IMR-90 (cell line): ENCODE results near the gene CHN2. TPM values are rescaled to one million over a fixed set of nuclear protein-coding genes. Genes with fewer than 3 reads are reported as not detected.

Source experiments
- ATAC-seq: fragments of 200-7000 bp; cut with Tn5 transposase; 2 replicates; pipeline ENCODE4 v1.9.1; 2020; ENCODE audit warnings: low read depth, mild to moderate bottlenecking, moderate library complexity
- BruUV-seq: library from RNA; stranded (reverse); fragments of 400-500 nt; replicated peaks from 2 replicates; lab custom pipeline; 2021; lab: Mats Ljungman, UMichigan
- CTCF ChIA-PET: fragments of 300-600 bp; formaldehyde crosslinking; extraction: SDS; loops from one replicate; lab custom pipeline; 2021; ENCODE audit warnings: antibody characterized with exemption; lab: Yijun Ruan, JAX
- POLR2A ChIA-PET: fragments of 300-600 bp; sonication (Branson Sonifier 250); formaldehyde crosslinking; loops from one replicate; lab custom pipeline; 2022; ENCODE audit warnings: antibody characterized with exemption; ENCODE audit not compliant: unreplicated experiment; lab: Charles Lee
- DNase-seq: peaks from one replicate; pipeline ENCODE4 v3.0.0; 2013
- H2AFZ ChIP-seq: replicated peaks from 2 replicates; pipeline ENCODE3; 2013; ENCODE audit warnings: low read length, mild to moderate bottlenecking; ENCODE audit not compliant: poor library complexity
- H2AK5ac ChIP-seq: 2 replicates; pipeline ENCODE4 v1.6.1; 2013; ENCODE audit warnings: low read depth, low read length, inconsistent platforms
- H2AK9ac ChIP-seq: replicated peaks from 2 replicates; pipeline ENCODE3; 2013; ENCODE audit warnings: mild to moderate bottlenecking, low read depth, low read length, moderate library complexity; ENCODE audit not compliant: poor library complexity
- H2BK120ac ChIP-seq: 2 replicates; pipeline ENCODE4 v1.6.1; 2013; ENCODE audit warnings: low read depth, low read length, inconsistent platforms
- H2BK15ac ChIP-seq: 3 replicates; pipeline ENCODE4 v1.6.1; 2013; ENCODE audit warnings: low read depth, low read length, inconsistent platforms
- H2BK20ac ChIP-seq: 2 replicates; pipeline ENCODE4 v1.6.1; 2013; ENCODE audit warnings: low read depth, mild to moderate bottlenecking, inconsistent platforms, low read length, moderate library complexity
- H2BK5ac ChIP-seq: 2 replicates; pipeline ENCODE4 v1.6.1; 2013; ENCODE audit warnings: mild to moderate bottlenecking, low read depth, low read length, inconsistent platforms; ENCODE audit not compliant: poor library complexity, severe bottlenecking
- H3K14ac ChIP-seq: replicated peaks from 2 replicates; pipeline ENCODE4 v1.6.1; 2013; ENCODE audit warnings: low read depth, low read length, inconsistent platforms
- H3K18ac ChIP-seq: 2 replicates; pipeline ENCODE4 v1.6.1; 2013; ENCODE audit warnings: low read depth, low read length, control low read depth
- H3K23ac ChIP-seq: 2 replicates; pipeline ENCODE4 v1.6.1; 2013; ENCODE audit warnings: low read depth, low read length, inconsistent platforms
- H3K27ac ChIP-seq: 2 replicates; pipeline ENCODE4 v1.5.1; 2013; ENCODE audit warnings: mild to moderate bottlenecking, control low read depth, low read length; ENCODE audit not compliant: insufficient read depth
- H3K27me3 ChIP-seq: 2 replicates; pipeline ENCODE4 v1.6.1; 2013; ENCODE audit warnings: low read length; ENCODE audit not compliant: control insufficient read depth, insufficient read depth
- H3K36me3 ChIP-seq: 2 replicates; pipeline ENCODE4 v1.6.1; 2013; ENCODE audit warnings: low read length, mixed read lengths; ENCODE audit not compliant: control insufficient read depth, insufficient read depth
- H3K4ac ChIP-seq: 2 replicates; pipeline ENCODE4 v1.6.1; 2013; ENCODE audit warnings: low read depth, low read length, inconsistent platforms
- H3K4me1 ChIP-seq: 2 replicates; pipeline ENCODE4 v1.6.1; 2013; ENCODE audit warnings: low read length, mixed read lengths; ENCODE audit not compliant: control insufficient read depth, insufficient read depth
- H3K4me2 ChIP-seq: 2 replicates; pipeline ENCODE4 v1.6.1; 2013; ENCODE audit warnings: low read depth, mild to moderate bottlenecking, control low read depth, low read length, moderate library complexity
- H3K4me3 ChIP-seq: 2 replicates; pipeline ENCODE4 v1.5.1; 2013; ENCODE audit warnings: low read depth, mild to moderate bottlenecking, control low read depth, low read length, moderate library complexity; ENCODE audit not compliant: insufficient read depth
- H3K56ac ChIP-seq: 2 replicates; pipeline ENCODE4 v1.6.1; 2013; ENCODE audit warnings: low read length, inconsistent platforms; ENCODE audit not compliant: insufficient read depth; ENCODE audit errors: extremely low read depth
- H3K79me1 ChIP-seq, 2 experiments: 2 replicates each; pipeline ENCODE4 v1.6.1; 2013; ENCODE audit warnings: low read length in 2 of 2, inconsistent platforms in 1 of 2, low read depth in 1 of 2
- H3K9ac ChIP-seq: 2 replicates; pipeline ENCODE4 v1.6.1; 2013; ENCODE audit warnings: low read depth, low read length, control low read depth
- H3K9me1 ChIP-seq: 2 replicates; pipeline ENCODE4 v1.6.1; 2013; ENCODE audit warnings: low read length, inconsistent platforms; ENCODE audit not compliant: insufficient read depth
- H3K9me3 ChIP-seq: 2 replicates; pipeline ENCODE4 v1.6.1; 2013; ENCODE audit warnings: low read length; ENCODE audit not compliant: control insufficient read depth, insufficient read depth
- H4K20me1 ChIP-seq: 2 replicates; pipeline ENCODE4 v1.6.1; 2013; ENCODE audit warnings: low read length, inconsistent platforms; ENCODE audit not compliant: insufficient read depth
- H4K5ac ChIP-seq: 2 replicates; pipeline ENCODE4 v1.6.1; 2013; ENCODE audit warnings: mild to moderate bottlenecking, low read depth, low read length, control low read depth
- H4K8ac ChIP-seq, 2 experiments: 2 replicates each; pipeline ENCODE4 v1.6.1; 2013; ENCODE audit warnings: low read depth in 2 of 2, low read length in 2 of 2, control low read depth in 1 of 2, inconsistent platforms in 1 of 2
- H4K91ac ChIP-seq: 2 replicates; pipeline ENCODE4 v1.6.1; 2013; ENCODE audit warnings: low read depth, low read length, inconsistent platforms; ENCODE audit not compliant: insufficient read depth
- POLR2A ChIP-seq: IDR thresholded peaks from 2 replicates; pipeline ENCODE4 v1.6.1; 2012; ENCODE audit warnings: mild to moderate bottlenecking, low read depth, low read length
- WGBS, 2 experiments: methylation state at CpG; one replicate each; pipeline versions ENCODE4 v1.1.5 to v1.1.7; 2013; ENCODE audit warnings: missing lambda C conversion rate in 2 of 2; ENCODE audit not compliant: insufficient read length in 1 of 2; ENCODE audit errors: extremely low coverage in 2 of 2; 5-methylcytosine and 5-hydroxymethylcytosine counted together
- dilution Hi-C: fragments of 300-500 bp; cut with HindIII; formaldehyde crosslinking; loops from one replicate; pipeline ENCODE4 v1.14.3; 2018; ENCODE audit warnings: low sequenced_read_pairs; ENCODE audit not compliant: unreplicated experiment
- in situ Hi-C: fragments of 300-500 bp; cut with MboI; formaldehyde crosslinking; loops from 3 replicates; pipeline ENCODE4 v1.14.3; 2019; ENCODE audit warnings: low sequenced_read_pairs, inconsistent platforms, mixed read lengths
- intact Hi-C: fragments of 100-400 bp; cut with micrococcal nuclease; formaldehyde crosslinking; loops from 2 replicates; pipeline ENCODE4 v1.10.0; 2022
- polyA plus RNA-seq, 3 experiments: library from polyadenylated mRNA; depleted of rRNA; stranded (reverse); fragments of >200 nt; gene quantifications; 2 replicates each; pipeline ENCODE4 v1.2.3, GENCODE V29; 2012; ENCODE audit warnings: low replicate concordance in 1 of 3
- total RNA-seq: library from RNA; depleted of rRNA; stranded (reverse); fragments of >200 nt; gene quantifications from 2 replicates; pipeline ENCODE4 v1.2.3, GENCODE V29; 2012

The CHN2 gene
- total and polyA plus RNA-seq, 2 of the 4 experiments (the other 2 are of a cell fraction) = not detected

- Histone ChIP-seq H3K9ac (no peak overlapping the region), H2AFZ (no peak overlapping the region), H2BK120ac (no peak overlapping the region), H3K56ac (no peak overlapping the region), H3K4ac (no peak overlapping the region), H4K91ac (no peak overlapping the region), H3K23ac (no peak overlapping the region), H3K36me3 (no peaks in the 10 kb centered on the region), H2AK5ac (no peak overlapping the region), H3K18ac (no peak overlapping the region), H3K14ac (no peak overlapping the region), H3K27me3 (no peaks in the 10 kb centered on the region), H2BK15ac (no peak overlapping the region), H2BK5ac (no peak overlapping the region), H4K8ac (no peak overlapping the region), H2AK9ac (no peak overlapping the region), H3K4me3 (no peak overlapping the region), H3K4me2 (no peak overlapping the region), H3K9me3 (no peaks in the 10 kb centered on the region), H2BK20ac (no peak overlapping the region), H3K27ac (no peak overlapping the region), H3K79me1 (no peaks in the 10 kb centered on the region), H4K5ac (no peak overlapping the region), H3K9me1 (no peaks in the 10 kb centered on the region), H4K20me1 (no peaks in the 10 kb centered on the region), H3K4me1 (no peaks in the 10 kb centered on the region)
- ATAC-seq (no peak), DNase-seq (no peak)
- in situ Hi-C loops (no loop called here), intact Hi-C loops (loop anchor here (1.0 kb wide), 1 partner anchor 39 kb away; no protein-coding TSS in a partner anchor), dilution Hi-C loops (no loop called here)
- TF ChIP-seq POLR2A = no peak
- ChIA-PET CTCF (no interaction called here), POLR2A (no interaction called here)
- BruUV-seq = no TSS peak
- 20% methylated on average over 5 of the region's 15 CpGs; no CpG with 5 or more reads in 1 of the 2 experiments for WGBS, 2 experiments
Observed at GRCh38 chr7:29289156-29290021, 94.8 kb downstream of the CHN2 start.
